Pancreas (tissue), 10 donors: ENCODE results near the gene SHC4. TPM values are rescaled to one million over a fixed set of nuclear protein-coding genes. Genes with fewer than 3 reads are reported as not detected.

Experiments used
- ATAC-seq, 4 donors: fragments of 200-7000 bp; cut with Tn5 transposase; one replicate each; pipeline versions ENCODE4 v1.8.0 to v1.9.1; 2020; ENCODE audit warnings: mild to moderate bottlenecking in 4 of 4, moderate library complexity in 4 of 4
- DNase-seq, 6 donors: peaks; one replicate each; pipeline ENCODE4 v3.0.0-alpha.2; 2020
- FAIRE-seq: peaks from 2 replicates; lab custom pipeline; 2012; peaks lifted over from hg19 to GRCh38; lab: Jason Lieb, UNC
- H3K27ac ChIP-seq, 4 donors: fragments of 200-600 bp; sonication (generic); 1 replicate in 3 of 4; 2 replicates in 1 of 4; pipeline versions ENCODE4 v1.5.0 to v1.8.0; 2020
- H3K27me3 ChIP-seq, 4 donors: fragments of 200-600 bp; one replicate each; pipeline ENCODE4 v1.8.0; 2021
- H3K36me3 ChIP-seq, 3 donors: fragments of 200-600 bp; sonication (generic) in 1 of 3; one replicate each; pipeline versions ENCODE4 v1.5.0 to v1.8.0; 2020 to 2021
- H3K4me1 ChIP-seq, 3 donors: fragments of 200-600 bp; one replicate each; pipeline ENCODE4 v1.8.0; 2021
- H3K4me3 ChIP-seq, 4 donors: fragments of 200-600 bp; sonication (generic) in 2 of 4; one replicate each; pipeline versions ENCODE4 v1.5.0 to v1.8.0; 2020 to 2021
- H3K9me3 ChIP-seq, 4 donors: fragments of 200-600 bp; one replicate each; pipeline ENCODE4 v1.8.0; 2021
- CTCF ChIP-seq, 4 donors: fragments of 200-600 bp; sonication (generic) in 3 of 4; IDR thresholded peaks; one replicate each; pipeline versions ENCODE4 v1.5.0 to v1.8.0; 2021; ENCODE audit warnings: antibody characterized with exemption in 4 of 4
- WGBS, 2 donors: extraction: QIAGEN DNeasy Blood & Tissue Kit; methylation state at CpG; one replicate each; pipeline ENCODE4 v1.1.7; 2013; 5-methylcytosine and 5-hydroxymethylcytosine counted together
- intact Hi-C, 3 donors: fragments of 100-400 bp; cut with DNase I; formaldehyde crosslinking; loops; one replicate each; pipeline versions ENCODE4 v1.11.1 to v1.14.2; 2022
- polyA plus RNA-seq, 2 donors: library from polyadenylated mRNA; stranded (reverse); fragments of 200-250 nt; gene quantifications; one replicate each; pipeline ENCODE4 v1.2.3, GENCODE V29; 2013
- total RNA-seq, 6 donors: library from RNA; stranded (reverse); fragmentation: NEBNext Ultra II Directional in 4 of 6; extraction: Animal tissue kit (Norgen Biotek cat#: 25700) in 4 of 6; gene quantifications; one replicate each; pipeline versions ENCODE4 v1.2.1 to v1.2.4, GENCODE V29; 2021 to 2023
- donor health status: healthy with polysubstance abuse.
- donor health status: DM: no; HTN: no; CAD: no; lungs with moderate emphysema.
- donor health status: DM: no; HTN: no; CAD: no.
- donor health status: control.
- donor health status: control.
- donor health status: Bipolar disorder and iron deficiency.
- donor health status: DM: yes; HTN: yes; CAD: no.
- donor health status: DM: no; HTN: no; CAD: no.
- donor health status: DM: no; HTN: no; CAD: no.
- donor health status: DM: yes; HTN: yes; CAD: no.

SHC4 gene
- total and polyA plus RNA-seq, 8 donors = 0.03 to 0.24 (median 0.17) TPM; not detected in 1

GRCh38 chr15:48985516-48985915 lies 21.8 kb upstream of the SHC4 start:
- Histone ChIP-seq H3K9me3 (no peaks in the 10 kb centered on the region), H3K36me3 (no peaks in the 10 kb centered on the region), H3K4me3 (no peak overlapping the region), H3K4me1 (no peaks in the 10 kb centered on the region), H3K27ac (no peak overlapping the region), H3K27me3 (no peaks in the 10 kb centered on the region)
- no peak for TF ChIP-seq CTCF (IDR thresholded peaks at IDR 0.05)
- 56 to 67% methylated on average over 3 of the region's 3 CpGs for WGBS, 2 donors
- DNase-seq (no peak), FAIRE-seq (no peak), ATAC-seq (no peak)
- intact Hi-C loops = no loop called here

GRCh38 chr15:48984811-48985352 lies 21.2 kb upstream of the SHC4 start:
- H3K4me3 ChIP-seq = no peak overlapping the region
- no peaks in the 10 kb centered on the region for H3K27me3 ChIP-seq
- 57 to 58% methylated on average over 4 of the region's 4 CpGs for whole genome bisulfite sequencing, 2 donors
- no peak for FAIRE-seq
- H3K9me3 ChIP-seq = no peaks in the 10 kb centered on the region
- no peak for TF ChIP-seq CTCF (IDR thresholded peaks at IDR 0.05)
- intact Hi-C loops = no loop called here
- no peaks in the 10 kb centered on the region for H3K36me3 ChIP-seq
- ATAC-seq = peak in 1 of 4 donors; percentile 17
- DNase-seq = no peak
- no peak overlapping the region for H3K27ac ChIP-seq
- no peaks in the 10 kb centered on the region for H3K4me1 ChIP-seq

DNA sequence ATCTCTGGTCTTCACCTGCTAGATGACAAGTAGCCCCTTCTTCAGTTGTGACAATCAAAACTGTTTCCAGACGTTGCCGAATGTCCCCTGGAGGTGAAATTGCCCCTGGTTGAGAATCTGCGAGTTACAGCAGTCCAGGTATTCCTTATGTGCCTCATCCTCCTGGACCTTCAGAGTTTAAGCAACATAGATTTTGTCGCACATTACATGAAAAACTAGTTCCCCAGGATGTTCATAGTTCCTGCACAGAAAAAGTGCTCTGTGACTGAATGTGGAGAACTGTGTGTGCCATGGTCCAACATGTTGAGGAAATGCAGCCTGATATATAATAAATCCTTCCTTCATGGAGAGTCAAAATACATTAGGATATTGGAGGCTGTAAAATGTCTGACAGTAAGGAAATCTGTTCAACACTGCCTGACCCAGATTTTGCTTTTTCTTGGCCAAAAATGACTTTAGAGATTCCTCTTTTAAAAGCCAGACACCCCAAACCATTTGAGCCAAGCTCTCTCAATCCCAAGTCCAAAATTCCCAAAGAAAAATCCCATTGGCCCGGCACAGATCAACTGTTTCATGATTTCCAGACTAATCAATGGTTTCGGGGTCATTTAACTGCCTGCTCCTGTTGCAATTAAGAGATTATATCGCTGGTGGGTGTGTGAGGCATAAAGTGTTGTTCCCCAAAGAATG lies 20.4 kb upstream of the SHC4 start:
- no peaks in the 10 kb centered on the region for H3K27me3 ChIP-seq
- no peak overlapping the region for H3K27ac ChIP-seq
- no peaks in the 10 kb centered on the region for H3K36me3 ChIP-seq
- H3K9me3 ChIP-seq = no peaks in the 10 kb centered on the region
- H3K4me1 ChIP-seq = no peaks in the 10 kb centered on the region
- DNase-seq (no peak), FAIRE-seq (no peak), ATAC-seq (no peak)
- no peak for TF ChIP-seq CTCF (IDR thresholded peaks at IDR 0.05)
- H3K4me3 ChIP-seq = no peak overlapping the region
- intact Hi-C loops = no loop called here
- WGBS, 2 donors = 56 to 71% methylated on average over 7 of the region's 7 CpGs

DNA sequence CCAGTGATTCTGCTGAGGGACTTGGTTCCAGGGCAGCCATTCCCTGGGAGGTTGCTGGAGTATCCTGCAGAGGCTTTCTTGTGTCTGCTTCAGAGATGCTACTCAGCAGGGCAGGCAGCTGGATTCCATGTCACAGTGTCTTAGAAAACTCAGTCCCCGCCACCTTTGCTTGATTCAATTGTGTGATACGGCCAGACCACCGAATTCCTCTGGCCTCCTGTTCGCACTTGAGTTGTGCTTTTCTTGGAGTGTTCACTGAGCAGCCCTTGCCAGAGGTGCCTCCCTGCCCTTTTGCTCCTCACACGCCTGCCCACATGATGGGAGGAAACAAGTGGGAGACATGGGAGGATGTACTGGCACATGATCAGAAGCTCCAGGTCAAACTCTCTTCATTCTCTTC lies 19.6 kb upstream of the SHC4 start:
- no peak for DNase-seq
- H3K27me3 ChIP-seq = no peaks in the 10 kb centered on the region
- 77 to 88% methylated on average over 5 of the region's 5 CpGs for WGBS, 2 donors
- H3K36me3 ChIP-seq = no peaks in the 10 kb centered on the region
- ATAC-seq = no peak
- TF ChIP-seq CTCF (IDR thresholded peaks at IDR 0.05) = no peak
- no peak overlapping the region for H3K4me3 ChIP-seq
- H3K27ac ChIP-seq = no peak overlapping the region
- no peak for FAIRE-seq
- intact Hi-C loops = no loop called here
- no peaks in the 10 kb centered on the region for H3K4me1 ChIP-seq
- no peaks in the 10 kb centered on the region for H3K9me3 ChIP-seq

DNA sequence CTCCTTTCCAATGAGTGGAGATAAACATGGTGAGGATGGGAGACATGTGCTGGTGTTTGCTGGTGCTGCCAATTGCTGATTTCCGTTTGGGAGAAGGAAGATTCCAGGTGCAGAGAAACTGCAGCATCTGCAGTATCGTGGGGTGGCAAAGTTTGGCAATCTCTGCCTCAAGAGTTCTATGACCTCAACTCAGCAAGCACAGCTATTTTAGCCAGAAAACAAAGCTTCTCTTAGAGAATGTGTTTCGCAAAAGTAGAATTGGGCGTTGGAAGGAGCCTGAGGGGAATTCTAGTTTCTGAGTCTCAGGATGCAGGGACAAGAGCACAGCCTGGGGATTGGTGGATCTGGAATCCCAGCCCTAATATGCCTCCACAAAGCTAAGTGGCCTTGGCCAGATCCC lies 18.2 kb upstream of the SHC4 start:
- intact Hi-C loops = no loop called here
- WGBS, 2 donors = 65 to 74% methylated on average over 4 of the region's 4 CpGs
- Histone ChIP-seq H3K4me1 (no peaks in the 10 kb centered on the region), H3K27me3 (no peaks in the 10 kb centered on the region), H3K4me3 (no peak overlapping the region), H3K27ac (no peak overlapping the region), H3K9me3 (no peaks in the 10 kb centered on the region), H3K36me3 (no peaks in the 10 kb centered on the region)
- DNase-seq (no peak), ATAC-seq (no peak), FAIRE-seq (no peak)
- TF ChIP-seq CTCF (IDR thresholded peaks at IDR 0.05) = no peak
